GM21360 (cell line): ENCODE measurements around the gene PRKRIP1.
"Not testable (repeated sequence)": the region's sequence is repeated elsewhere in the genome, so short reads cannot be mapped to it uniquely, and the experiment has no call there.

Experiments used
- ATAC-seq: cut with Tn5 transposase; IDR thresholded peaks from one replicate; pipeline ENCODE4 v1.9.1; 2021; ENCODE audit warnings: mild to moderate bottlenecking, moderate library complexity; ENCODE audit not compliant: unreplicated experiment

Gene PRKRIP1

DNA sequence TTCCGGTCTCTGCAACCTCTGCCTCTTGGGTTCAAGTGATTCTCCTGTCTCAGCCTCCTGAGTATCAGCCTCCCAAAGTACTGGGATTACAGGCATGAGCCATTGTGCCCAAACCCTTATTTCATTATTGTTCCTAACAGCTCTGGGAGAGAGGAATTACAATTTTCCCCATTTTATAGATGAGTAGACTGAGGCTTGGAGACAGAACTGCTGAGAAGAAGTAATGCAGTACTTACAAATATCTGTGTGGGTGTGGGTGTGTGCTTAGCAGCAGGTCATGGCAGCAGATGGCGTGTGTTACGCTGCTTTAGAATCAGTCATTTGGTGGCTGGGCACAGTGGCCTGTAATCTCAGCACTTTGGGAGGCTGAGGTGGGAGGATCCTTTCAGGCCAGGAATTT, 7.4 kb downstream of the PRKRIP1 start:
- no peak for ATAC-seq

- ATAC-seq: peak; percentile 68
Observed at GRCh38 chr7:102404005-102404861, 8.1 kb downstream of the PRKRIP1 start.

GRCh38 chr7:102404862-102405188, 8.7 kb downstream of the PRKRIP1 start:
- not testable (repeated sequence) for ATAC-seq

- no peak for ATAC-seq
Observed at GRCh38 chr7:102407910-102408309, 11.7 kb downstream of the PRKRIP1 start.

GRCh38 chr7:102408530-102408929, 12.4 kb downstream of the PRKRIP1 start:
- ATAC-seq: peak; percentile 44

DNA sequence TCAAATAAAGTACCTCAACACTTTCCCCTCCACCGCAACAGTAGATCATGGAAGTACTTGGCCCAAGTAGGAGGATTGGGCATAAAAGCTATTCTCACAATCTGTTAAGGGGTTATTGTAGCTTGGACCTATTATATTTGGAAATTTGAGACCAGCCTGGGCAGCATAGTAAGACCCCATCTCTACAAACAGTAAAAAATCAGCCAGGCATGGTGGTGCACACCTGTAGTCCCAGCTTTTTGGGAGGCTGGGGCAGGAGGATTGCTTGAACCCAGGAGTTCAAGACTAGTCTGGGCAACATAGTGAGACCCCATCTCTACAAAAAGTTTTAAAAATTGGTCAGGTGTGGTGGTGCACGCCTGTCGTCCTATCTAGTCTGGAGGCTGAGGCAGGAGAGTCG, 13.2 kb downstream of the PRKRIP1 start:
- no peak for ATAC-seq

DNA sequence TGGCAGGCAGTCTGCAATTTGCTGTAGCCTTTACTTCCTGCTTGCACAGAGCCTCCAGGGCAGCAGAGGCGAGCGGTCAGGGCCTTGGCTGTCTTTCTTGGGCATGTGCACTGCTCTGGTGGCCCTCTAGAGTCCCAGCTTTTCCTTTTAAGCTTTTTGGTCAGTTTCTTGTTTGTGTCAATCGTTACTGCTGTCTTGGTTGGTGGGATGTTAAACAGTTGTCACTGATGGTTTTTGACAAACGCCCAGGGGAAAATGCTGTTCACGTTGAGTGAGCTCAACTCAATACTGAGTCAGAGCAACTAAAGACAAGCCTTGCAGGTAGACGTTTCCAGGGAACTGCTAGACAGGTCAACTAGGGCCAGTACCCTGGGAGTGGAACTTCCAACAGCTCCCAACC, 14.0 kb downstream of the PRKRIP1 start:
- ATAC-seq: no peak

DNA sequence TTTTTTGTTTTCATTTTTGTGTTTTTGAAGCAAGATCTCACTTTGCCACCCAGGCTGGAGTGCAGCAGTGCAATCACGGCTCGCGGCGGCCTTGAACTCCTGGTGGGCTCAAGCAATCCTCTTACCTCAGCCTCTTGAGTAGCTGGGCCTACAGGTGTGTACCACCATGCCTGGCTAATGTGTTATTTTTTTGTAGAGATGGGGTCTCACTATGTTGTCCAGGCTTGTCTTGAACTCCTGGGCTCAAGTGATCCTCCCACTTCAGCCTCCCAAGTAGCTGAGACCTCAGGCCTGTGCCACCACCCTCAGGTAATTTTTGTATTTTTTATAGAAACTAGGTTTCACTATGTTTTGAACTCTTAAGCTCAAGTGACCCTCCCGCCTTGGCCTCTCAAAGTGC, 14.8 kb downstream of the PRKRIP1 start:
- ATAC-seq: no peak

- no peak for ATAC-seq
Observed at GRCh38 chr7:102412548-102412947, 16.4 kb downstream of the PRKRIP1 start.

DNA sequence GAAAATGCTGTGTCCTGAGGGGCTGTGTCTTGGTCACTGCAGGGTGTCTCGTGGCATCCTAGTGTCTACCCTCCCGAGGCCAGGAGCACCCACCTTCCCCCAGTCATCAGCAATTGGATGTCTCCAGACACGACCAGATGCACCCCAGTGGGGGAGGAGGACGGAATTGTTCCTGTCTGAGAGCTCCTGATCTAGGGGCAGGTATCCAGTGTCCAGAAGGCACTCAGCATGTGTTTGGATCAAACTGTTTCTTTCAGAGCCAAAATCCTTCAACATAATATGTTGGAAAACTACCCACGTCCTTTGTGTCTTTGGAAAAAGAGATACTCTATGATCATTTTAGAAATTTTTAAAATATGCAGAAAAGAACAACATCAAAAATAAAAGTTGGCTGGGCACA, 16.9 kb downstream of the PRKRIP1 start:
- no peak for ATAC-seq

DNA sequence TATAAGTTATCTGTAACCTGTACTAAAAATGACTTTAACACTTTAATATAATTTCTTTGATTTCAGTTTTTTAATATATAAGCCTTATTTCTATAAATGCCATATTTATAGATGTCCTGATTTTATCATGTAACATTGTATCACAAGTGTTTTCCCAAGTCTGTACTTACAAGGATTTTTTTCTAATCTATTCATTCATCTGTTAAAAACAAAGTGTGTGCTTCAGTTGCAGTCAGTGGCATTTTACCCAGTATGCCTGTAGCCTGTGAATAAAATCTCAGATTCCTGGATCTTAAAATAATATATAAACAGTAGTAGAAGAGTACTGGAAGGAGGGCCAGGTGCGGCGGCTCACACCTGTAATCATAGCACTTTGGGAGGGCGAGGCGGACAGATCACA, 17.4 kb downstream of the PRKRIP1 start:
- no peak for ATAC-seq

DNA sequence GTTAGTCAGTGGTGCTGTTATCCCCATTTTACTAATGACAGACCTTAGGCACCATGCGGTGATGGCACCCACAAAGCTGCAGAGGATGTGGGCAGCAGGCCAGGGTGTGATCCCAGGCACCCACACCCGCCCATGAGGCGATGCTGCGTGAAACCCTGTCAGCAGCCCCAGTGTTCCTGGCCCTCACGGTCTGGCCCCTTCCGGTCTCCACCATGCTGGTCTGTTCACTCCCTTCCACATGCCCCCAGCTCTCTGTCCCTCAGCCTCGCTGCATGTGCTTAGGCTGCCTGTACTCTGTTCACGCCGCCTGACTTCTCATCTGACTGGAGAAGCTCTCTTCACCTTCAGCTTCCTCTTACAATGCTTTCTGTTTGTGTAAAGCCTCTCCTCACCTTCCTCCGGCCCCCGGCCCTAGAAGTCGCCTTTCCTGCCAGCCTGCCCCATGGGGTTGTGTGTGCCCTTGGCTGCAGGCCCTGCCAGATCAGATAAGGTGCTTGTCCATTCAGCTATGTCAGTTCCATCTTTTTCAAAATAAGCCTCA, 19.6 kb downstream of the PRKRIP1 start:
- ATAC-seq: no peak

GRCh38 chr7:102416406-102416805, 20.2 kb downstream of the PRKRIP1 start:
- ATAC-seq: no peak

GRCh38 chr7:102417105-102417504, 20.9 kb downstream of the PRKRIP1 start:
- no peak for ATAC-seq

GRCh38 chr7:102418592-102418991, 22.4 kb downstream of the PRKRIP1 start:
- ATAC-seq: no peak

GRCh38 chr7:102421706-102422240, 25.6 kb downstream of the PRKRIP1 start:
- no peak for ATAC-seq

DNA sequence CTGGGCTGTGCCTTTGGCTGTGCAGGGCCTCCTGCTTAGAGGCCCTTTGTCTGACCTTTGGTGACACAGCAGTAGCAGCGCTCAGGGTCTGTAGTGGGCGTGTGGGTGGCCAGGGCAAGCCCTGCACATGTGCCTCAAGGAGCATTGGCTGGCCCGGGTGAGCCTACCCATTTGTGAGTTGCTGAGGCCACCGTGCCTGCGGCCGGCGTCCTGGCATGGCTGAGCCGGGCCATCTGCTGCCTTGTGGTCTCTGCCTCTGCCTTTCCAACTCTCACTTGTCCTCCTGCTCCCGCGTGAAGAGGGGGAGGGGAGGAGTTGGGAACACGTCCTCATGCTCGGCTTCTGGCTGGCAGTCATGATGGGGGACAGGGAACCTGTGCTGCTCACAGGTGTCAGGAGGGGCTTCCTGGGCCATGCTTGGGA, 28.0 kb downstream of the PRKRIP1 start:
- no peak for ATAC-seq

GRCh38 chr7:102424787-102425218, 28.6 kb downstream of the PRKRIP1 start:
- ATAC-seq: no peak

GRCh38 chr7:102425639-102426267, 29.6 kb downstream of the PRKRIP1 start:
- ATAC-seq: peak; percentile 65

GRCh38 chr7:102426268-102427018, 30.3 kb downstream of the PRKRIP1 start:
- peak; percentile 47 for ATAC-seq

GRCh38 chr7:102427019-102427405, 30.8 kb downstream of the PRKRIP1 start:
- no peak for ATAC-seq
